Keratinocyte (primary cell): ENCODE results near the gene ANKHD1. TPM values are rescaled to one million over a fixed set of nuclear protein-coding genes. Genes with fewer than 3 reads are reported as not detected.

Source experiments
- DNase-seq: peaks from one replicate; pipeline ENCODE4 v3.0.0-alpha.2; 2011; ENCODE audit warnings: low read depth, missing footprints, low spot score
- FAIRE-seq: peaks from 2 replicates; lab custom pipeline; 2011; peaks lifted over from hg19 to GRCh38; lab: Jason Lieb, UNC
- H2AFZ ChIP-seq: 2 replicates; pipeline ENCODE4 v1.6.0; 2012; ENCODE audit warnings: low read length, control low read depth, inconsistent platforms; ENCODE audit not compliant: control insufficient read depth
- H3K27ac ChIP-seq: 2 replicates; pipeline ENCODE4 v1.5.1; 2011; ENCODE audit warnings: low read length; ENCODE audit not compliant: control insufficient read depth, insufficient read depth
- H3K27me3 ChIP-seq: 3 replicates; pipeline ENCODE4 v1.6.0; 2011; ENCODE audit warnings: low read length; ENCODE audit not compliant: control insufficient read depth, insufficient read depth; ENCODE audit errors: extremely low read depth
- H3K36me3 ChIP-seq, 2 experiments: 2 replicates in 1 of 2; 3 replicates in 1 of 2; pipeline ENCODE4 v1.5.1; 2011; ENCODE audit warnings: low read length in 2 of 2, mild to moderate bottlenecking in 1 of 2; ENCODE audit not compliant: control insufficient read depth in 2 of 2, insufficient read depth in 2 of 2; ENCODE audit errors: extremely low read depth in 1 of 2
- H3K4me1 ChIP-seq: 3 replicates; pipeline ENCODE4 v1.5.1; 2011; ENCODE audit warnings: low read length; ENCODE audit not compliant: control insufficient read depth, insufficient read depth; ENCODE audit errors: extremely low read depth
- H3K4me2 ChIP-seq: 3 replicates; pipeline ENCODE4 v1.6.0; 2011; ENCODE audit warnings: low read depth, low read length; ENCODE audit not compliant: control insufficient read depth, insufficient read depth; ENCODE audit errors: extremely low read depth
- H3K4me3 ChIP-seq, 3 experiments: fragments of 200-600 bp in 1 of 3; sonication (generic) in 1 of 3; 2 replicates in 2 of 3; 3 replicates in 1 of 3; pipeline ENCODE4 v1.5.1; 2011 to 2016; ENCODE audit warnings: low read length in 3 of 3, mild to moderate bottlenecking in 3 of 3, control low read depth in 2 of 3, inconsistent platforms in 1 of 3, low read depth in 1 of 3, mixed read lengths in 1 of 3, mixed run types in 1 of 3, moderate library complexity in 1 of 3; ENCODE audit not compliant: control insufficient read depth in 2 of 3, insufficient read depth in 2 of 3; ENCODE audit errors: extremely low read depth in 1 of 3
- H3K79me2 ChIP-seq: 2 replicates; pipeline ENCODE4 v1.6.0; 2012; ENCODE audit warnings: low read length; ENCODE audit not compliant: control insufficient read depth, insufficient read depth
- H3K9ac ChIP-seq: 3 replicates; pipeline ENCODE4 v1.6.0; 2011; ENCODE audit warnings: low read length; ENCODE audit not compliant: control insufficient read depth, insufficient read depth; ENCODE audit errors: extremely low read depth
- H3K9me1 ChIP-seq: 3 replicates; pipeline ENCODE4 v1.6.0; 2011; ENCODE audit warnings: low read length; ENCODE audit not compliant: control insufficient read depth, insufficient read depth; ENCODE audit errors: extremely low read depth
- H3K9me3 ChIP-seq: 2 replicates; pipeline ENCODE4 v1.5.1; 2012; ENCODE audit warnings: low read depth, low read length; ENCODE audit not compliant: control insufficient read depth
- H4K20me1 ChIP-seq: 3 replicates; pipeline ENCODE4 v1.6.0; 2011; ENCODE audit warnings: low read length; ENCODE audit not compliant: control insufficient read depth, insufficient read depth; ENCODE audit errors: extremely low read depth
- EZH2 ChIP-seq: IDR thresholded peaks from one replicate; pipeline ENCODE4 v1.6.1; 2012; ENCODE audit warnings: inconsistent platforms, mild to moderate bottlenecking, low read length, moderate library complexity
- dilution Hi-C: fragments of 300-500 bp; cut with MboI; formaldehyde crosslinking; loops from one replicate; pipeline ENCODE4 v1.7.0; 2020; ENCODE audit warnings: low sequenced_read_pairs; ENCODE audit not compliant: extremely low pct_ligation_motif_present
- polyA plus RNA-seq, 5 experiments: library from polyadenylated mRNA; depleted of rRNA in 3 of 5; stranded (reverse) in 3 of 5; stranded (forward) in 1 of 5; unstranded in 1 of 5; fragments of >200 nt; gene quantifications; 1 replicate in 1 of 5; 2 replicates in 3 of 5; 3 replicates in 1 of 5; pipeline versions ENCODE4 v1.2.1 to v1.2.3, GENCODE V29; 2011 to 2012; ENCODE audit warnings: missing spikeins in 2 of 5, low read depth in 1 of 5, low replicate concordance in 1 of 5
- TF ChIP-seq, protein P1 (sequence below), 3 experiments: IDR thresholded peaks in 1 of 3; conservative IDR thresholded peaks in 1 of 3; optimal IDR thresholded peaks in 1 of 3; 2 replicates in 2 of 3; 3 replicates in 1 of 3; pipeline versions ENCODE3 to v1.5.1; 2011; ENCODE audit warnings: low read length in 3 of 3, mild to moderate bottlenecking in 3 of 3, moderate library complexity in 2 of 3, control low read depth in 1 of 3, inconsistent platforms in 1 of 3; ENCODE audit not compliant: insufficient read depth in 2 of 3; ENCODE audit errors: extremely low read depth in 1 of 3

Gene ANKHD1
- polyA plus RNA-seq, 1 donor (not counting 4 experiments of a cell fraction or from before 2014, with no cell fraction given): 65.9 TPM

DNA sequence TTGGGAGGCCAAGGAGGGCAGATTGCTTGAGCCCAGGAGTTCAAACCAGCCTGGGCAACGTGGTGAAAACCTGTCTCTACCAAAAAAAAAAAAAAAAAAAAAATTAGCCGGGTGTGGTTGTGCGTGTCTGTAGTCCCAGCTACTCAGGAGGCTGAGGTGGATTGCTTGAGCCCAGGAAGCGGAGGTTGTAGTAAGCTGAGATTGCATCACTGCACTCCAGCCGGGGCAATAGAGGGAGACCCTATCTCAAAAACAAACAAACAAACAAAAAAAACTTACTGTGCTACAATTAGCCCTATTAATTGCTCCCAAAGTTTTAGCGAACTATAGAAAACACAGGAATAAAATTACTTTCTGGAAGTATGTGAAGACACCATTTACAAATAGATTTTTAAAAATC is 67.6 kb downstream of the ANKHD1 start:
- Histone ChIP-seq H3K79me2 (no peaks in the 10 kb centered on the region), H3K4me3 (no peak overlapping the region), H3K36me3 (peaks cover 0 to 4% of the 10 kb centered on the region in 2 experiments), H4K20me1 (no peaks in the 10 kb centered on the region), H3K27ac (no peak overlapping the region), H3K9me3 (no peaks in the 10 kb centered on the region), H3K9me1 (no peaks in the 10 kb centered on the region), H3K9ac (no peak overlapping the region), H3K27me3 (no peaks in the 10 kb centered on the region), H3K4me2 (no peak overlapping the region), H3K4me1 (no peaks in the 10 kb centered on the region), H2AFZ (no peak overlapping the region)
- TF ChIP-seq EZH2: no peak
- TF ChIP-seq, protein P1, sequence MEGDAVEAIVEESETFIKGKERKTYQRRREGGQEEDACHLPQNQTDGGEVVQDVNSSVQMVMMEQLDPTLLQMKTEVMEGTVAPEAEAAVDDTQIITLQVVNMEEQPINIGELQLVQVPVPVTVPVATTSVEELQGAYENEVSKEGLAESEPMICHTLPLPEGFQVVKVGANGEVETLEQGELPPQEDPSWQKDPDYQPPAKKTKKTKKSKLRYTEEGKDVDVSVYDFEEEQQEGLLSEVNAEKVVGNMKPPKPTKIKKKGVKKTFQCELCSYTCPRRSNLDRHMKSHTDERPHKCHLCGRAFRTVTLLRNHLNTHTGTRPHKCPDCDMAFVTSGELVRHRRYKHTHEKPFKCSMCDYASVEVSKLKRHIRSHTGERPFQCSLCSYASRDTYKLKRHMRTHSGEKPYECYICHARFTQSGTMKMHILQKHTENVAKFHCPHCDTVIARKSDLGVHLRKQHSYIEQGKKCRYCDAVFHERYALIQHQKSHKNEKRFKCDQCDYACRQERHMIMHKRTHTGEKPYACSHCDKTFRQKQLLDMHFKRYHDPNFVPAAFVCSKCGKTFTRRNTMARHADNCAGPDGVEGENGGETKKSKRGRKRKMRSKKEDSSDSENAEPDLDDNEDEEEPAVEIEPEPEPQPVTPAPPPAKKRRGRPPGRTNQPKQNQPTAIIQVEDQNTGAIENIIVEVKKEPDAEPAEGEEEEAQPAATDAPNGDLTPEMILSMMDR (optimal IDR thresholded peaks at IDR 0.05 in 1 of 3, IDR thresholded peaks at IDR 0.05 in 1 of 3, conservative IDR thresholded peaks at IDR 0.05 in 1 of 3; ENCODE audit: extremely low read depth in 1 of 3, insufficient read depth in 2 of 3, low read length in 3 of 3): no peak
- FAIRE-seq: no peak
- DNase-seq: no peak
- dilution Hi-C loops: no loop called here

DNA sequence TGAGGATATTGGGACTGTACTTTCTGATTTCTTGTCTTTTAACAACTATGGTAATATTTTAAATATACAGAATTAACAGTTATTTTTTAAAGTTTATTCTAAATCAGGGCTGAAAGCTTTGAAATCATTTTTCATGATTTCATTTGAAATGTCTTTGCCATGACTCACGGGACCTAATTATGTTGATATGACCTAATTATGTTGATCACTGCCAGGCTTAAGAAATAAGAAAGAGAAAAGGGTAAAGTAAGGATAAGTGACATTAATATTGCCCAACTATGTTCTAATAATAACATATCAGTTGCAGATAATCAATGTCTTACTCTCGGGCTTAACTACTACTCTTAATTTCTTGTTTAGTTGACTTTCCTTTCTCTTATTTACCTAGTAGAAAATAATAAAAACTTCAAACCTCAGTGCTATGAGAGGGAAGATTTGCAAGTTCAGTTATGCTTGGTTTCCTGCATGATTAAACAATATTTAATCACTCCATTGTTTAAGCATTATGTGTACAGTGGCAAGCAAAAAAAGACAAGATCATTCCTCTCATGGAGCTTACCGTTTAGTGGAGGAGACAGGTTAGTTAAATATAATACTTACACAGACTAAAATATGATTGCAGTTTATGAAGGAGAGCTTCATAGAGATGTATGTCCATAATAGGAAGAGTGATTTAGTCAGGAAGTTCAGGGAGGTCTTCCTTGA is 78.8 kb downstream of the ANKHD1 start:
- no peak for FAIRE-seq
- dilution Hi-C loops: no loop called here

More for the DNA sequence above, 78.8 kb downstream of the ANKHD1 start:
- Histone ChIP-seq H3K27ac (no peak overlapping the region), H3K4me2 (no peak overlapping the region), H2AFZ (no peak overlapping the region), H3K36me3 (peaks cover 5 to 6% of the 10 kb centered on the region in 2 experiments), H3K9me1 (no peaks in the 10 kb centered on the region), H3K27me3 (no peaks in the 10 kb centered on the region), H3K4me1 (no peaks in the 10 kb centered on the region), H3K9ac (no peak overlapping the region), H4K20me1 (no peaks in the 10 kb centered on the region), H3K9me3 (no peaks in the 10 kb centered on the region), H3K4me3 (no peak overlapping the region), H3K79me2 (no peaks in the 10 kb centered on the region)
- no peak for DNase-seq
- TF ChIP-seq, protein P1 (optimal IDR thresholded peaks at IDR 0.05 in 1 of 3, IDR thresholded peaks at IDR 0.05 in 1 of 3, conservative IDR thresholded peaks at IDR 0.05 in 1 of 3; ENCODE audit: extremely low read depth in 1 of 3, insufficient read depth in 2 of 3, low read length in 3 of 3): no peak
- no peak for TF ChIP-seq EZH2
